Amygdala (tissue), 56 donors: ENCODE measurements around the gene RTL9.

Experiments used
- DNase-seq, 56 donors: peaks; one replicate each; lab custom pipeline; 2025; lab: John Stamatoyannopoulos, UW

Gene RTL9

DNA sequence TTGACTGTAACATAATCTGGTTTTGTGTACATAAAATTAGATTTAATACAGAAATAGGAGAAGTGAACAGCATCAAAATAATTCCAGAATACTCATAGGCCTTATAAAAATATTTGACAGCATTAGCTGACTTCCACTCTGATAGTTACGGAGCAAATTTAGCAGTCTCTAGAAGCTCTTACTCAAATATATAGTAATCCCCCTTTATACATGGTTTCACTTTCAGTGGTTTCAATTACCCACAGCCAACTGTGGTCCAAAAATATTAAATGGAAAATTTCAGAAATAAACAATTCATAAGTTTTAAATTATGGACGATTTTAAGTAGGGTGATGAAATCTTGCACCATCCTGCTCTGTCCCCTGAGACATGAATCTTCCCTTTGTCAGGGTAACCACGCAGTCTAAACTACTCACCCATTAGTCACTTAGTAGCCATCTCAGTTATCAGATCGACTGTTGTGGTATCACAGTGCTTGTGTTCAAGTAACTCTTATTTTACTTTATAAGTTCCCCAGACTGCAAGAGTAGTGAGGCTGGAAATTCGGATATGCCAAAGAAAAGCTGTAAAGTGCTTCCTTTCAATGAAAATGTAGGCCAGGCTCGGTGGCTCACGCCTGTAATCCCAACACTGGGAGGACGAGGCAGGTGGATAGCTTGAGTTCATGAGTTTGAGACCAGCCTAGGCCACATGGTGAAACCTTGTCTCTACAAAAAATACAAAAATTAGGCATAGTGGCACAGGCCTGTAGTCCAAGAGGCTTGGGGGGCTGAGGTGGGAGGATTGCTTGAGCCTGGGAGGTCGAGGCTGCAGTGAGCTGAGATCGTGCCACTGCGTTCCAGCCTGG, 17.2 kb upstream of the RTL9 start:
- DNase-seq = no peak

DNA sequence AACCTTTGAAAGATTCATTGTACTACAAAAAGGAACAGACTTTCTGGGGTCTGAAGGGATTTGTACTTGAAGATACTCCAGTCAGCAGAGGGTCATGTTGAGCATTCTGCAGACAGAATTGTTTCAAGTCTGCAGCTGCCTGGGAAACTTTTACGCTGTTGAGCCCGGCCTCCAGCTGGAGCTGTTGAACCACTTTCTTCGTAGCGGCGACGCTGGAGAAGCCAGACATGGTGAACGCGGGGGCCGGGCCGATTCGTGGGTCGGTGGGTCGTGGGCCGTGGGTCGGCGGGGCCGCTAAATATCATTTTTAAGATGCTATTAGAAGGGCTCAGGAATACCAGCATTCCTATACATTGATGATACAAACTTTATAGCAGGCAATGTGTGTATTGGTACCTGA, 12.0 kb upstream of the RTL9 start:
- peak in 3 of 56 donors; percentile 0 to 2 (median 0) for DNase-seq

DNA sequence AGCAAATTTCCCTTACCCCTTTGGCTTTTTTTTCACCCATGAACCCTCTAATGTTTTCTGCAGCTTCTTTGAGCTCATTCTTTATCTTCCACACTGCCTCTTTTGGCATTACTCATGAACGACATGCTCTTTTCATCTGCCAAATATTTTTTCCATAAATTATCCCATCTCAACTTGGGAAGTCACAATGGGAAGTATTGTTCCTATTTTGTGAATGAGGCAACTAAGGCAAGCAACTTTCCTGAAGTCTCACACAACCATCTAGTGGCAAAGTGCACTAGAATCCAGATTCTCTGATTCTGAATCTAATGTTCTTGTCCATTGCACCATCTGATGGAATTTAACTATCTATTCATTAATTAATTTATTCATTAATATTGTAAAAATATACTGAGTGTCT, 625 bp downstream of the RTL9 start:
- no peak for DNase-seq

DNA sequence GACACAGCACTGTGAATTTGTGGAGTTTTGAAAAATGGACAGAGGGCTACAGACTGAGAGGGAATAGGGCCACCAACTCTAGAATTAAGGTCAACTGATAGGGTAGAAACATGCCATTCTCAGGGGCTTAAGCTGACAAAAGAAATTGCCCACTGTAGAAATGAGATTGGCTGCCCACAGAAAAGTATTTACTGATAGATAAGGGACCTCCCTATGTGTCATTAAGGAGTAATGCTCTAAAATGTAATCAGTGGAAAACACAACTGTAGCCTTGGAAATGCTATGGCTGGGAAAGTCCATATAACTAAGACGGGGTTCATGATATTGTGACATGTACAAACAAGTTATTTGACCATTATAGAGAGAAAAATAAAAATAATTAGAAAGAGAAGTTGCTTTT, 4.6 kb downstream of the RTL9 start:
- no peak for DNase-seq

DNA sequence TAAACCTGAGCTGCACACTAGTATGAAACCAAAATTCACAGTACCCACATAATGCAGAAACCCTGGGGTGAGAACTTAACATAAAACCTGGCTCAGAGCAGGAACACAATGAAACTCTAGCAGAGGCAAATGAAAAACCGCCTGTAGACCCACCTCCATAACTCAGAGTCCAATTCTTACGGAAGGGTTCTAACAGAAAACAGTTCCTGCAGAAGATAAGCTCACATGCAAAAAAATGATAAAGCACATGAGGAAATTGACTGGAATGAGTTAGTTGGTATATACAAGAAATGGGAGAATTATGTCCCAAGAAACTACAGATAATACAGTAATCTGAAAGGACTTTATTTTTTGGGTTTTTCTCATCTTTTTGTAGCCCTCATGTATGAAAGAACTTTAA, 14.7 kb downstream of the RTL9 start:
- DNase-seq = no peak

DNA sequence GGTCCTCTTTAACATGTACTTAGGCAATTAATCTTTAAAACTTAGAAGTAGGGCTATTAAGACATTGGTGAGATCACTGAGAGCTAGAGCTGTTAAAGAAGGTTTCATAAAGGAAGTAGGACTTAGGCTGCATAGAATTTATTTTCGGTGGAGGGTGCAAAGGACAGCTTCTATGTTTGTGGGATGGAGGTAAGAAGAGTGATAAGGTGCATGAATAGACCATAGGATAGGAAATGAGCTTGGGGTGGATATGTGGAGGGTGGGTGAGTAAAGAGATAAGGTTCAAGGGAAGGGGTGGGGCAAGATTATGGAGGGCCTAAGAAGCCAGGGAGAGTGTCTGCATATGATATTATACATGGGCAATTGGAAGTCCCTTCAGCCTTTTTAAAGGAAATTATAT, 15.9 kb downstream of the RTL9 start:
- DNase-seq = no peak

DNA sequence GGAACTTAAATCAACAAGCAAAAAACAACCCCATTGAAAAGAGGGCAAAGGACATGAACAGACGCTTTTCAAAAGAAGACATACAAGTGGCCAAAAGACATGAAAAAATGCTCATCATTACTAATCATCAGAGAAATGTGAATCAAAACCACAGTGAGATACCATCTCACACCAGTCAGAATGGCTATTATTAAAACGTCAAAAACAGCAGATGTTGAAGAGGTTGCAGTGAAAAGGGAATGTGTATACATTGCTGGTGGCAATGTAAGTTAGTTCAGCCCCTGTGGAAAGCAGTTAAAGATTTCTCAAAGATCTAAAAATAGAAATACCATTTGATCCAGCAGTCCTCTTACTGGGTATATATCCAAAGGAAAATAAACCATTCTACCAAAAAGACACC, 22.6 kb downstream of the RTL9 start:
- DNase-seq = no peak

DNA sequence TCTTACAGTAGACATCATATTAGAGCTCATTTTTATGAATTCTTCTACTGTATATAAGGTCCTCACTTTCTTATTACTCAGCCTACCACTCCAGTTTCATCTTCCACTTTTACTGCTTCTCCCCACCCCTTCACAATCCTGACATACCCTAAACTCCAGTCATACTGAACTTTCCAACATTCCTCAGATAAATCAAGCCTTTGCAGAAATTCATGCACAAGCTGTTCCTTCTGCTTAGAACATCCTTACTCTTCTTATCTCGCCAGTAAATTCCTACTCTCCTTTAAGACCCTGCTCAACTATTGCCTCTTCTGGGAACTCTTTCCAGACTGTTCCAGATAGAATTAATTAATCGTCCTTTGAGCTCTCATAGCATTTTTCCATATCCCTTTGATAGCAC, 24.8 kb downstream of the RTL9 start:
- no peak for DNase-seq

DNA sequence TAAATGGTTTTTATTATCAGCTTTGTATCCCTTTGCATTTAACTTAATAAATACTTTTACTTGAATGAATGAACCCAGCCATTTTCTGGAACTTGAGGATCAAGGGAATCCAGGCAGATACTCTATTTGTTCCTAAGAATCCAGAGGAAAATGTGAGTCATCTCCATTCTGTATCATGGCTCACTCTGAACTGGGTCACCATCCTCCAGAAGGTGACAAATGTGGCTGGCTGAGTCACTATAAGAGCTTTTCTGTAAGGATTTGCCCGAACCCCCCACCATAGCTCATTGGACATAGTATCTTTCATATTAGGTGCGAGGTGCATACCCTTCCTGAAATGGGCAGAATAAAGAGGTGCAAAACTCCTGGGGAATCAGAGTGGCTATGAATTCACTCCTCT, 25.8 kb downstream of the RTL9 start:
- no peak for DNase-seq

DNA sequence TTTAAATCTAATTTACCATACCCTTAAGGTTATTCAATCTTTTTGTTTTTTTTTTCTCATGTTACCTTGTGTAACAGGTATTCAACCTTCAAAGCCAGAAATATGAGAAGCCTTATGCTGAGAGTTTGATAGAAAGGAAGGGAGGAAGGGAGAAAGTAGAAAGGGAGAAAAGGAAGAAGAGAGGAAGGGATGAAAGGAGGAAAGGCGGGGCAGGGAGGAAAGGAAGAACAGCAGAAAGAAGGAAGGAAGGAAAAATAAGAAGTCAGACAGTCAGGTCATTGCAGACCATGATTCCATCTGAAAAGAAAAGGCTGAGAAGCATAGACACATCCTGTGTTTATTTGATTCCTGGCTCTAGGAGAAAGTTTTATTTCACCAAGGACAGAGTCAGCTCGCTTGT, 30.9 kb downstream of the RTL9 start:
- DNase-seq = no peak

DNA sequence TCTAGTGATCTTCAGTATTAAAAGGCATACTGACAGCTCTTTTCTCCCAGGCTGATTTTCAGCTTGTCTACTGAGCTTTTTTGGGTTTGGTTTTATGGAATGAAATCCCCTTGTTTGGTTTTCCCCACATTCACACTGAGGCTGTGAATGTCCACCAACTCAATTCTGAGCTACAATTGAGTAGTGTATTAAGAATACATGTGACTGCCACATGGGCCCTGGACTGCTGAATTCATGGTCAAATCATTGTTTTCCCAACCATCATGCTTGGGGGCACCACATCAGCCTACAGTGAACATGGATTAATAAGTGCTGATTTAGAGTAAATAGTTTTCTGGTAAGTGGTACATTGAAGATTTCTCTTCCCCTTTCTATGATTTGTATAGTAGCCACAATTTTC, 32.4 kb downstream of the RTL9 start:
- DNase-seq = no peak

DNA sequence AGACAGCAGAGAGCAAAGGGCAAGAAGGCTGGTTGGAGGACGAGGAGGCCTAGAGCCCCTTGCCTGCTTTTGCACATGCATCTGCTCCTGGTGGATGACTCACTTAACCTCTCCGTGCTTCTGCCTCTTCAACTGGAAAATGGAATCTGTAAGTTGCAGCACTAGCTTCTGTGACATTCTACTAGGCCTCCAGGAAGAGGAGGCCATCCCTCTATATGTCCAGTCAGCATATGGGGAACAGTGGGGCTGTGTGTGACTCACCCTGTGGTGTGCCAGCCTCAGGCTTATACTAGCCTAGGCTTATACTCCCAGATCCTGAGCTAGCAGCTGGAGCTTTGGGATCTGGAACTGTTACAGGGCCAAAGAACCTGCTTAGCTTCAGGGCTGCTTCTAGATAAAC, 36.0 kb downstream of the RTL9 start:
- DNase-seq = no peak

DNA sequence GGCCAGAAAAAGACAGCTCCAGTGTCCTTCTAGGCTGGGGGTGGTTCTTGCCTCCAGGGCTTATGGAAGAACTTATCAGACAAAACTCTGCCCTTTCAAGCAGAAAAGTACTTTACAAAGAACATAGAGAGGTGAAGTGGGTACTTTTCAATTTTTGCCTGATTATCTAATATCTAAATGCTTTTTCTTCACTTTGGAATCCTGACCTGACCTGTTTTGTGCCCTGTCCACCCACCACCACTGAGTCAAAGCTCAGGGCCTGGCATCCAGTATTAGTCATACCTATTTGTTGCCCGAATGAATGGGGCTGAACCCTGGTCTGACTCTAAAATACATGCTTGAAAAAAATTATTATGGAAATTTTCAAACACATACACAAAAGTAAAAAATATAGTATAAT, 37.2 kb downstream of the RTL9 start:
- DNase-seq = no peak

DNA sequence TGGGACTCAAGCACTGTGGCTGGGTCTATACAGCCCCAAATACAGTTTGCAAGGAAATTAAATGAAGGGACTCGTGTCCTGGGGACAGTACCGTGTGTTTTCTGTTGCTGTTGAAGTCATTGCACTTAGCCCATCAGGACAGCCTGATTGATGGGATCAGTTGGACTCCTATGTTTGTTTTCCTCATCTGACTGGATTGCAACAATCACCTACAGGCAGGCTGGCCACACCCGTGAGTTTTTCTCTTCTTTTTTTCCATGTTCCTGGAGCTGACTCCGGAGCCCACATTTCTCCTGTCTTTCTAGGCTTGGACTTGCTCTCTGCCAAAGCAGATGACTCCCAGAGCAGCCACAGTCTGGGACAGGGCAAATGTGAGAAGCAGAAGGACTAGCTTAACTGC, 38.1 kb downstream of the RTL9 start:
- DNase-seq = no peak

DNA sequence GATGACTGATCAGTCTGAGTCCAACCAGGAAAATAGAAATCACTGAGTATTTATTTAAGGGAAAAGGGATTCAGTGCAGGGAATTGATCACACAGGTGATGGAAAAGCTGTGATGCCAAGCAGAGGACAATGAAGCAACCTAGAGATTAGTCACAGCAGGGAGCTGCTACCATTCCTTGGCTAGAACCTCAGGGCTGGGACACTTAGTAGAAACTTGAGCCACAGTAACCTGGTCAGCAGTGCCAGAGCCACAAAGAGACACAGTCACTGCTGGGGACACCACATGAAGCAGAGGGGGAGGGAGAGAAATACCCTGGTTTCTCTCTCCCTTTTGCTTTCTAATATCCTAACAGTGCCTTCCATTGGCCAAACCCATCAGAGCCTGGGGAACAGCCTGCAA, 38.7 kb downstream of the RTL9 start:
- DNase-seq = no peak

DNA sequence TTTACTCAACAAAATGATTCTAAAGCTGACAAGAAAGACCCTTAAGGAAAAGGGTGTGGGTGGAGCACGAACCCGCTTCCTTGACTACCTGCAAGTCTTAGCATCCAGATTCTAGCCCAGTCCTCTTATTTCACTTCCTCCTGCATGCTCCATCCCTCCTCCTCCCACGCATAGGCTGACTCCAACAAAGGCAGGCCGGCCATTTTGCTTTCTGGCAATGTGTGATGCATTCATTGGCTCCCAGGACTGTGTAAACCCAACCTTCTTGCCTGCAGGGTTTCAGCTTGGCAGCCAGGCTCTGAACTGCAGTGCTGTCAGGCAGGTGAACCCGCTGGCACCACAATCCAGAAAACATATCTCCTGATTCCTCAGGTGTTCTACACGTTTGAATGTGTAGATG, 39.3 kb downstream of the RTL9 start:
- DNase-seq = no peak

DNA sequence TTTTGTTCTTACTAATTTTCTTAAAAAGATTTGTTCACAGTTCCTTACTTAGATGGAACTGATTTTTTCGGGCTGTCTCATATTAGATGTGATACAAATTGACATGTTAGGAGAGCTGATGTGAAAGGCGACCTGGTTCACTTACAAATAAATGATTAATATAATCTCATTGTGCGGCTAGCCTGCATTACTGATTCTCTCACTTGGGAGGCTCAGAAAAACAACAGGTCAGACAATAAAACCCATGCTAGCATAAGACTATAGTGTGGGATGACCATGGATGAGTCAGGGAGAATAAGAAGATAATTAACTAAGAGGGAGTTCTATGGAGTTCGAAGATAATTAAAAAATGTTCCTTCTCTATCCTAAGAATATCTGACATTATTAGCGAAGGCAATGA, 40.8 kb downstream of the RTL9 start:
- DNase-seq = no peak

DNA sequence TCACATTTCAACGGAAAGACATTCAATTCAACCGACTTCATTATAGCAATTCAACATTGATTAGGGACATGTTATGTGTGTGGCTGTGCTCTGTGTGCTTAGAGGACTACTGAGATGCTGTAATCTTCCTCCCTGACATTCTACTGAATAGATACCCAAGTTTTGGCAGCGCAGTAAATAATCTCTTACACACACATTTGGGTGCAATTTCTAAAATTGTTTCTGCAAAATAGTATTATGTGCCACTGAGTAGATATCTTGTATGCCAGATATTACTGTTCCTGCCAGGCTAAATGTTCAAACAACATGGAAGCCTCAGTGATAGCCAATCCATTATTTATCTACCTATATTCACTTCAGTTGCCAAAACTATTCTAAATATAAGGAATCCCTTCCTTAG, 41.3 kb downstream of the RTL9 start:
- DNase-seq = no peak

DNA sequence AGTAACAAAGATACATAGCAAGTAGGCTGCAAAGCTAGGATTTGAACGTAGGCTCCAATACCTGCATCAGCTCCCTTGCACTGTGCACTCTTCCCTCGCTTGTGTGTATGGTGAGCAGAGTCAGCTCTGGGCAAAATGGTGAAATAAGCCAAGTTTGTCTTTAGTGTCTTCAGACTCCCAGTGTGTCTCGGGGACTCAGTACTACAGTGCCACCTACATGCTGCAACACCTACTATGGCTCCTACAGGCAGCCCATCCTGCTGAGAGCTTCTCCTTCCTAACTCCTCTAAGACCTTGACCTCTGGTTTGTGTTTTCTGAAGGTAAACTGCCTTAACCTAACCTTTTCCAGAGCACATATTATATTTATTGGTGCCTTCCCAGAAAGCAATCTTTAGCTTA, 42.5 kb downstream of the RTL9 start:
- DNase-seq = no peak

DNA sequence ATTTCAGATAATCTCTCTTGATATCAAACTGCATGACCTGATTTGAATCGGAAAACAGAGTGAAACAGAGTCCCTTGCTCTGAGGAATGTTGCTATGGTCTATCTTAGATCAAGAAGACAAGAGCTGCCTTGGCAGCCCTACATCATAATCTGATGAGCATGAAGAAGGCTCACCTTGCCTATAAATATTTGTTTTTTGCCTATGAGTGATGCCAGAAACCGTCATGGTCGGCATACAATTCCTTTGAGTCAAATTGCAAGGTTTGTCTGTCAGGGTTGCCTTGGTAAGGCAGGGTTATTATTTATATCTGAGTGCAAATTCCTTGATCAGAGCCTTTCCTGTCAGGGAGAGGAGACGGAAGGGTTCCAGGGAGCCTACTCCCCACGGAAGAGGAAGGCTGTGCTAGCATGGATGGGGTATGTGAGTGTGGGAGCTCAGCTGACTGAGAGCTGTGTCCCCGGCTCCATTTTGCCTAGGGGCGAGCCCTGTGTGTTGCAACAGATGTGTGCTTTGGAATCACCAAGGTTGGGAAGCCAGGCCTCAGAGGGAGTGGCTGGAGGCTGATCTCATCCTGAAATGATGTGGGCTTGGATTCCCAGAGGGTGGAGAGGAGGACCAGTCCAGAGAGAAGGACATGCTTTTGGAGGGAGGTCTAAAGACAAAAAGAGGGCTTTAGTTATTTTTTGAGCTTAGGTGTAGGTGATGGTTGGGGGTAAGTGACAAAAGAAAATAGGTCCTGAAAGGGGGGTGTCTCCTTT, 43.6 kb downstream of the RTL9 start:
- no peak for DNase-seq

DNA sequence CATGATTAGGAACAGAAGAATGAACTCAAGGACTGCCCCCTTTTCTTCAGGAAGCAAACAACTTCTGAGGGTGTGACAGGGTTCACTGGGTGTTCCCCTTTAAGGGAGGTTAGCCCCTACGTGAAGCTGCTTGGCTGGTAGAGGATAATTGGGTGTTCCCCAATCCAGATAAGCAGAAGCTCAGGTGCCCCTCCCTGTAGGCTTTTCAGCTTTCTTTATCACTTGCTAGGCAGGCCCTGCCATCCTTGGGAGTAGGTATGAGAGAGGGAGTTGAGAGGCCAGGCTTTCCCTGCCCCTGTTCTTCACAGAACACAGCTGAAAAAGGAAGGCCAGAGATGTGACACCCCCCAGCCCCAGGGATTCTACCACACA, 44.2 kb downstream of the RTL9 start:
- no peak for DNase-seq
